HepG2 (cell line): ENCODE results near the gene CSE1L. TPM values are rescaled to one million over a fixed set of nuclear protein-coding genes. Genes with fewer than 3 reads are reported as not detected.

Source experiments
- AHR ChIP-seq: IDR thresholded peaks from 2 replicates; pipeline ENCODE4 v1.6.1; 2018; ENCODE audit warnings: missing genetic modification reagents, missing compliant biosample characterization
- ATF7-NPFF ChIP-seq: sonication (generic); formaldehyde crosslinking; IDR thresholded peaks from 2 replicates; pipeline ENCODE4 v1.8.1; 2023; ENCODE audit warnings: mild to moderate bottlenecking, low read depth, missing genetic modification reagents, moderate library complexity
- ATRX ChIP-seq: sonication (generic); formaldehyde crosslinking; IDR thresholded peaks from 2 replicates; pipeline ENCODE4 v1.4.0; 2020; ENCODE audit warnings: missing genetic modification reagents, borderline replicate concordance
- BHLHE40 ChIP-seq: IDR thresholded peaks from 2 replicates; pipeline ENCODE4 v1.6.1; 2011; ENCODE audit warnings: low read length, improper control_type of control experiment
- CEBPZ ChIP-seq: IDR thresholded peaks from 2 replicates; pipeline ENCODE4 v1.6.1; 2012; ENCODE audit warnings: low read length, improper control_type of control experiment
- CHD2 ChIP-seq: IDR thresholded peaks from 2 replicates; pipeline ENCODE4 v1.6.1; 2011; ENCODE audit warnings: low read depth, low read length, improper control_type of control experiment
- DR1 ChIP-seq: sonication (generic); formaldehyde crosslinking; IDR thresholded peaks from 2 replicates; pipeline ENCODE4 v1.8.0; 2021; ENCODE audit warnings: mild to moderate bottlenecking, missing genetic modification reagents, inconsistent platforms
- HINFP ChIP-seq: sonication (generic); formaldehyde crosslinking; IDR thresholded peaks from 2 replicates; pipeline ENCODE4 v1.4.0; 2020; ENCODE audit warnings: low read depth, mild to moderate bottlenecking, missing genetic modification reagents
- KDM3A ChIP-seq: IDR thresholded peaks from 2 replicates; pipeline ENCODE4 v1.6.1; 2018; ENCODE audit warnings: low read depth, missing compliant biosample characterization
- LCORL ChIP-seq, 2 experiments: fragments of 450-650 bp in 1 of 2; sonication (generic) in 1 of 2; formaldehyde crosslinking in 1 of 2; IDR thresholded peaks; 2 replicates each; pipeline versions ENCODE4 v1.5.0 to v1.6.1; 2017 to 2020; ENCODE audit warnings: antibody characterized with exemption in 1 of 2, missing genetic modification reagents in 1 of 2
- MAFF ChIP-seq: IDR thresholded peaks from 2 replicates; pipeline ENCODE4 v1.6.1; 2011; ENCODE audit warnings: low read depth, low read length, improper control_type of control experiment
- REST ChIP-seq, 2 experiments: IDR thresholded peaks; 2 replicates each; pipeline ENCODE4 v1.6.1; 2011 to 2012; ENCODE audit warnings: low read length in 2 of 2, borderline replicate concordance in 1 of 2, low read depth in 1 of 2, mild to moderate bottlenecking in 1 of 2, moderate library complexity in 1 of 2
- THAP7 ChIP-seq: sonication (generic); formaldehyde crosslinking; IDR thresholded peaks from 2 replicates; pipeline ENCODE4 v1.8.1; 2023; ENCODE audit warnings: mild to moderate bottlenecking, missing genetic modification reagents
- ZBTB14 ChIP-seq: sonication (generic); formaldehyde crosslinking; IDR thresholded peaks from 2 replicates; pipeline ENCODE4 v1.4.0; 2020; ENCODE audit warnings: missing genetic modification reagents
- ZNF101 ChIP-seq: sonication (generic); formaldehyde crosslinking; IDR thresholded peaks from 2 replicates; pipeline ENCODE4 v1.4.0; 2020; ENCODE audit warnings: mild to moderate bottlenecking, low read depth, missing genetic modification reagents, borderline replicate concordance
- ZNF580 ChIP-seq: IDR thresholded peaks from 2 replicates; pipeline ENCODE4 v1.6.1; 2016; ENCODE audit warnings: low read depth, borderline replicate concordance
- polyA plus RNA-seq, 8 experiments: library from polyadenylated mRNA; depleted of rRNA in 3 of 8; stranded (reverse) in 7 of 8; unstranded in 1 of 8; fragments of >200 nt; fragmentation: Illumina TruSeq in 4 of 8; extraction: Trizol in 4 of 8; gene quantifications; 2 replicates each; pipeline versions ENCODE4 v1.2.1 to v1.2.3, GENCODE V29; 2011 to 2016; ENCODE audit warnings: low read depth in 4 of 8, missing spikeins in 1 of 8, mixed read lengths in 1 of 8; ENCODE audit not compliant: insufficient read depth in 1 of 8
- total RNA-seq, 5 experiments: library from RNA; depleted of rRNA; stranded (reverse); fragments of >200 nt; fragmentation: Illumina TruSeq; extraction: Trizol; gene quantifications; 2 replicates each; pipeline ENCODE4 v1.2.3, GENCODE V29; 2016; ENCODE audit warnings: low read depth in 1 of 5

CSE1L gene
- total and polyA plus RNA-seq, 2 of the 13 experiments (the other 11 are each of a cell fraction or from before 2014, with no cell fraction given): 56.9 to 258 TPM

- TF ChIP-seq THAP7: peak; percentile 95
- peak; percentile 86; the same call in 1 of the 2 replicates for TF ChIP-seq KDM3A
- peak; percentile 13; the same call in 1 of the 2 replicates for TF ChIP-seq BHLHE40
- peak; percentile 58 for TF ChIP-seq AHR (CRISPR knock-in tag)
- no peak for TF ChIP-seq CEBPZ
- no peak for TF ChIP-seq LCORL (IDR thresholded peaks at IDR 0.05)
- no peak for TF ChIP-seq LCORL (CRISPR knock-in tag; IDR thresholded peaks at IDR 0.05)
- TF ChIP-seq ATRX (CRISPR knock-in tag): no peak
- TF ChIP-seq HINFP: peak; percentile 95
- TF ChIP-seq ZNF580 (CRISPR knock-in tag): peak; percentile 78
- peak; percentile 61 for TF ChIP-seq DR1 (CRISPR knock-in tag)
- TF ChIP-seq ZNF101 (CRISPR knock-in tag): 0 out of 2 replicates have a peak, but pooled peaks have one; percentile 37
- TF ChIP-seq CHD2: peak; percentile 66; the same call in 1 of the 2 replicates
- peak in 1 of 2 experiments; percentile 25; a peak in 2 of 4 replicates for TF ChIP-seq REST (IDR thresholded peaks at IDR 0.05; ENCODE audit: borderline replicate concordance in 1 of 2, low read depth in 1 of 2, low read length in 2 of 2)
- TF ChIP-seq ATF7-NPFF: peak; percentile 93
- TF ChIP-seq MAFF: no peak; the same call in 1 of the 2 replicates
- TF ChIP-seq ZBTB14 (CRISPR knock-in tag): peak; percentile 71
Measured at GRCh38 chr20:49046087-49046900, at the start of gene CSE1L (continued).
